Right hindlimb (tissue), 1 donor: ENCODE data around the gene FAHD2A.
"Not testable (repeated sequence)": the region's sequence is repeated elsewhere in the genome, so short reads cannot be mapped to it uniquely, and the experiment has no call there.

Source experiments
- DNase-seq: peaks from one replicate; pipeline ENCODE4 v3.0.0-alpha.2; 2018

FAHD2A gene

GRCh38 chr2:95376311-95377215, 25.9 kb upstream of the FAHD2A start:
- no peak for DNase-seq

GRCh38 chr2:95377216-95378123, 25.0 kb upstream of the FAHD2A start:
- DNase-seq, result no peak

- not testable (repeated sequence) for DNase-seq
Measured at GRCh38 chr2:95378281-95378680, 24.2 kb upstream of the FAHD2A start.

DNA sequence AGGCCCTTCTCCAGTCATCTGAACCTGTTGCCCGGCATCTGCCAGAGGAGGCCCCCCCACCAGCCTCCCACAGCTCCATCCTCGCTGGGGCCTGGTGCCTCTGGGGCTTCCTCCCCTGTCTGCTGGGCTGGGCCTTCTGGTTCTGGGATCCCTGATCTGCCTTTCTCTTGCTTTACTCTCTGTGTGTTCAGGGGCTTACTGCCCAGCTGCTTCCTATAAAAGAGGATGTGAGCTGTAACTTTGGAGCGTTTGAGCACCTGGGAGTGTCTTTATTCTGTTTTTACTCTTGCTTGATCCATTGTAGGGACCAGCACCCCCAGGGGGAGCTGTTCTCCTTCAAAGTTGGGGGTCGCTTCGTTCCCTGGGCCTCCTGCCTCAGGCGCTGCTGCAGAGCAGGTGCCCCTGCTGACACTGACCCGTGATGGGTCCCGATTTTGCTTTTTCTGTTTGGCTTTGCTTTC, 23.1 kb upstream of the FAHD2A start:
- DNase-seq, result no peak

DNA sequence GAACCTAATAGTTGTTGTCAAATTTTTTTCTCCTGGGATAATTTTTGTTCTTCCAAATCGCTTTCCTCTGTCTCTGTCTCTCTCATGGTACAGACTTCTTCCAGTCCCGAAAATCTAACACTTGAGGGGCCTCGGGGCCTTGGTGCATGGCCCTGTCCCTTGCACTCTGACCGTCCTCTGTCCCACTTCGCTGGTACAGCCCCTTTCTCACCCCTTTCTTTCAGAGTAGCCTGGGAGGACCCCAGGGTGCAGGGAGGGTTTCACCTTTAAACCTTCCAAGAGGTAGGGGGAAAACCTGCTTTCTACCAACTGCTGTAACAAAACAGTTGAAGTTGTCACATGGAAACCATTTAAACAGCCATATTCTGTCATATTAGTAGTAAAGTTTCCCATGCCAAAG, 22.2 kb upstream of the FAHD2A start:
- no peak for DNase-seq

DNA sequence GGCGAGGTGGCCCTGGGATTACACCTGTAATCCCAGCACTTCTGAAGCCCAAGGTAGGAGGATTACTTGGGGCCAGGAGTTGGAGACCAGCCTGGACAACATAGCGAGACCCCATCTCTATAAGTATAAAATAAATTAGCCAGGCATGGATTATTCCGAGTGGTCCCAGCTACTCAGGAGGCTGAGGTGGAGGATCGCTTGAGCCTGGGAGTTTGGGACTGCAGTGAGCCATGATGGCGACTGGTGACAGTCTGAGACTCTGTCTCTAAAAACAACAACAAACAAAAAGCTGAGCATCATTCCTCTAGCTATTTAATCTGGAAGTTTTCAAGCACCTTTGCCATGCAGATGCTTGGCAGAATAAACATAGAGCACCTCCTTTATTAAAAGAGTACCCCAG, 21.8 kb upstream of the FAHD2A start:
- no peak for DNase-seq

DNA sequence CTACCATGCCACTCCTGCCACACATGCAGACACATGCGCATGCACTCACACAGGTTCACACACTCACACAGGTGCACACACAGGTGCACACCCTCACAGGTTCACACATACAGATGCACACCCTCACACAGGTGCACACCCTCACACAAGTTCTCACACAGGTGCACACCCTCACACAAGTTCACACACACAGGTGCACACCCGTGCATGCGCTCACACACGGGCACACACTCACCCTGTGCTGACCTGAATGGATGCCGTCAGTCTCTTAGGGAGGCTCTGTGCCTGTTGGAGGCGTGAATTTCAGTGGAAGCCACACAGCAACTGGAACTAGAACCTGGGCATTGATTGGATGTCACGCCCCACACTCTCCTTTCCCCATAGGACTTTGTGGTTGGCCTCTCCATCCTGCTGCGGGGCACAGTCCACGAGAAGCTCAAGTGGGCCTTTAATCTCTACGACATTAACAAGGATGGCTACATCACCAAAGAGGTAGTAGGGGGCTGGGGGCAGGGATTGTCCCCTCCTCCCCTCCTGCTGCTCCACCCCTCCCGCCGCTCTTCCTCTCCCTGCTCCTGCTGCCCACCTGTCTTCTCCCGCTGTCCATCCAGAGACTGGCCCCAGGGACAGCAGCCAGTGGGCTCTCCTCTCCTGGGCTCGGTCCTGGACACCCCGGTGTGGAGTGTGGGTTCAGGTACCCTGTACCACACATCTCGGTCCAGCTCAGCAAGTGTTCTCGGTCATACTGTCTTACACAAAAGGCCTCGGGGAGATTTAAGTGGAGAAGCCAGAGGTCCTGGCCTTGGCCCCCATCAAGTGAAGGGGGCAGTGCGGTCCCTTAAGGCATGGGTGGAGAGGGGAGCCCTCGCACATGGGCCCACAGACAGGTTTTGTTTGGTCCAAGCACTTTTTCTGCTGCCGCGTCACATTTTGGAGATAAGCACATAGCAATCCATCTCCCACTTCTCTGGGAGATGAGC, 21.0 kb upstream of the FAHD2A start:
- DNase-seq, result no peak

DNA sequence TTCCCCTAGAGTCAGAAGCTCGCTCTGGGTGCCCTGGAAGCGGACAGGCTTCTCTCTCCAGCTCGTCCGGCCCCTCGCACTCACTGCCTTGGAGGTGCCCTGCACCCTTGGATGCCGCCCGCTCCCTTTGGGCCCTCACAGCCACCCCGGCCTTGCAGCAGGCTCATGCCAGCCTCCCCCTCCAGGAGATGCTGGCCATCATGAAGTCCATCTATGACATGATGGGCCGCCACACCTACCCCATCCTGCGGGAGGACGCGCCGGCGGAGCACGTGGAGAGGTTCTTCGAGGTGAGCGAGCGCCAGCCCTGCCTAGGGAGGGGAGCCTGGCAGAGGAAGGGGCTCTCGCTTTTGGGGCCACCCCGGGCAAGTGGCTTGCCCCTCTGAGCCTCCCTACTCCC, 20.3 kb upstream of the FAHD2A start:
- DNase-seq, result no peak

- no peak for DNase-seq
Measured at GRCh38 chr2:95382686-95383634, 19.5 kb upstream of the FAHD2A start.

DNA sequence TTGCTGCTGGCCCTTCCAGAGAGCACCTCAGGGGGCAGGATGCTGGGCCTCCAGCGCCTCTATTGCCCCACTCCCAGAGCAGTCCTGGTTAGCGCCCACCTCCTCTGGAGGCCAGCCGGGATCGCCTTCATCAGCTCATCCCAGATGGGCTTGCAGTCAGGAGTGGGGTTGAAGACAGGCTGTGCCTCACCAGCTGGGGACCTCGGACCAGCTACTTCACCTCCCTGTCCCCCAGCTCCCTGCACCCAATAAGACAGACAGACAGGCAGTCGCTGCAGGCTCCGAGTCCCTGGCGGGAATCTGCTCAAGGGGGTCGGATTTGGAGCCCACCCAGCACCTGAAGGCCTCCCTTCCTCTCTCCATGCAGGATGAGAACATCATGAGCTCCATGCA, 18.9 kb upstream of the FAHD2A start:
- no peak for DNase-seq

DNA sequence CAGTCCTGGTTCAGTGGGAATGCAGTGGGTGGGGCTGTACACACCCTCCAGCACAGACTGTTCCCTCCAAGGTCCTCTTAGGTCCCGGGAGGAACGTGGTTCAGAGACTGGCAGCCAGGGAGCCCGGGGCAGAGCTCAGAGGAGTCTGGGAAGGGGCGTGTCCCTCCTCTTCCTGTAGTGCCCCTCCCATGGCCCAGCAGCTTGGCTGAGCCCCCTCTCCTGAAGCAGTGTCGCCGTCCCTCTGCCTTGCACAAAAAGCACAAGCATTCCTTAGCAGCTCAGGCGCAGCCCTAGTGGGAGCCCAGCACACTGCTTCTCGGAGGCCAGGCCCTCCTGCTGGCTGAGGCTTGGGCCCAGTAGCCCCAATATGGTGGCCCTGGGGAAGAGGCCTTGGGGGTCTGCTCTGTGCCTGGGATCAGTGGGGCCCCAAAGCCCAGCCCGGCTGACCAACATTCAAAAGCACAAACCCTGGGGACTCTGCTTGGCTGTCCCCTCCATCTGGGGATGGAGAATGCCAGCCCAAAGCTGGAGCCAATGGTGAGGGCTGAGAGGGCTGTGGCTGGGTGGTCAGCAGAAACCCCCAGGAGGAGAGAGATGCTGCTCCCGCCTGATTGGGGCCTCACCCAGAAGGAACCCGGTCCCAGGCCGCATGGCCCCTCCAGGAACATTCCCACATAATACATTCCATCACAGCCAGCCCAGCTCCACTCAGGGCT, 17.5 kb upstream of the FAHD2A start:
- DNase-seq, result no peak

DNA sequence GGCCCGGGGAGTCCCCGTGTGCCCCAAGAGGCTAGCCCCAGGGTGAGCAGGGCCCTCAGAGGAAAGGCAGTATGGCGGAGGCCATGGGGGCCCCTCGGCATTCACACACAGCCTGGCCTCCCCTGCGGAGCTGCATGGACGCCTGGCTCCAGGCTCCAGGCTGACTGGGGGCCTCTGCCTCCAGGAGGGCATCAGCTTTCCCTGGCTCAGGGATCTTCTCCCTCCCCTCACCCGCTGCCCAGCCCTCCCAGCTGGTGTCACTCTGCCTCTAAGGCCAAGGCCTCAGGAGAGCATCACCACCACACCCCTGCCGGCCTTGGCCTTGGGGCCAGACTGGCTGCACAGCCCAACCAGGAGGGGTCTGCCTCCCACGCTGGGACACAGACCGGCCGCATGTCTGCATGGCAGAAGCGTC, 16.9 kb upstream of the FAHD2A start:
- DNase-seq, result no peak

DNA sequence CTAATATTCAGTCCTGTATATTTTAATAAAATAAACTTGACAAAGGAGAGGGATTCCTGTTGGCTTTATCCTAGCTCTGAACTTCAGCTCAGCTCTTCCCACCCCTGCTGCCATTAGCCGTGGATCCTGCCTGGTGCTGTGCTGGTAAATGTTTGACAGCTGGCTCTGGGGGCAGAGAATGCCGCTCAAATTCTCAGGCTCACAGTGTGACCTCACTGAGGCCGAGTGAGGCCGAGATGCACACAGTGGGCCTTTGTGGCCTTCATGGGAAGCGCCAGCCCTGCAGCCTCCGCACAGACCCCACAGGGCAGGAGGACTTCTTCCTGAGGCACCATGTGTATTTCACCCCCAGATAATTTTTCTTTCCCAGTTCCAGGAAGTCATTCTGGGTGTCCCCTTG, 16.5 kb upstream of the FAHD2A start:
- no peak for DNase-seq

DNA sequence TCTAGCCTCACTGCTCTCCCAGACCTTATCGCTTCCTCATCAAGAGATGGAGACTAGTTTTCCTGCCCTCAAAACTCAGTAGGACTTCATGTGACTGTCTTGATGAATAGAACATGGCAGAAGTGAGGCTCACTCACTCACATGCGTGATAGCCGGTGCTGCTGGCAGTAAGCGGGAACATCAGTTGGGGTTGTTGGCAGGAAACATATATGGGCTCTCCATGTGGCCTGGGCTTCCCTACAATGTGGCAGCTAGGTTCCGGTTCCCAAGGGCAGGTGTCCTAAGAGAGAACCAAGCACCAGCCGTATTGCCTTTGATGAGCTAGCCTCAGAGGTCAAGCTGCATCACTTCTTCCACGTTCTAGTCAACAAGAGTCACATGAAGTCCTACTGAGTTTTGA, 15.2 kb upstream of the FAHD2A start:
- DNase-seq, result no peak

DNA sequence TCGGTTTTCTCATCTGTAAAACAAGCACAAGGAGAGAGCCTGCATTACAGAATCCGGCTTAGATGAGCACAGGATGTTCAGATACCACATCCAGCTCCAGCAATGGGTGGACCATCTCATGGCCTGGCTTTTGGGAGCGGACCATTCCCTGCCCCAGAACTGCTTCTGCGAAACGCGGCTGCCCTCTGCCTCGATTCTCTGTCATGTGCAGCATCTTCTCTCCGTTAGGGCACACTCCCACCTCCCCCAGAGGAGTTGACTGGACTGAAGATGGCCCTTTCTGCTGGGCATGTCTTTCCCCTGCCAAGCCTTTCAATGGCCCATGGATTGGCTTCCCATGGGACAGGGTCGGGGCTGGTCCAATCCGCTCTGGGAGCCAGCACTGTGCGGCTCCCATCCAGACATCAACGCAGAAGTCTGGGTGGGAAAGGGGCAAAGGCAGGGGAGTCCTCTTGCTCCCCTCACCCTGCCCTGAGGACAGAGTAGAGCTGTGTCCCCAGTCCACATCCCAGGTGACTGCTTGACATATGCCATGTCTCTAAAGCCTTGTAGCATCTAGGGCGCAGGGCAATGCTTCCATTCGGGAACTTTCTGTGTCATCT, 14.3 kb upstream of the FAHD2A start:
- no peak for DNase-seq

DNA sequence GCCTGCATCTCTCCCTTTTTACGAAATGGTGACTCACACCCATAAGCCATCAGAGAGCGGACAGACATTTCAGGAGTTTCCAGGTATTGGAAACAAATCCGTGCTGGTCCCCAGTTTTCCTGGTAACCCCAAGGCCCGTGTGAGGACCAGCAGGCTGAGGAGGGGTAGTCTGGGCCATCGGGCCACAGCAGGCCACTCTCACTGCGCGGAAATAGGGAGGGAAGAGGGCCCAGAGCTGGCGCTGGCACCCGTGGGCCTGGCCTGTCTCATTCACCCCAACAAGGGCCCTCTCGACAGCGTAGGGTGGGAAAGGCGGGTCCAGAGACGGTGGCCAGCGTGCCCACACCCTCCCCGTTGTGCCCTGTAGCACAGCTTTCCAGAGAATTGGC, 13.7 kb upstream of the FAHD2A start:
- no peak for DNase-seq

GRCh38 chr2:95389245-95390119, 13.0 kb upstream of the FAHD2A start:
- DNase-seq, result peak; percentile 63

- no peak for DNase-seq
Measured at GRCh38 chr2:95390272-95390880, 12.1 kb upstream of the FAHD2A start.

DNA sequence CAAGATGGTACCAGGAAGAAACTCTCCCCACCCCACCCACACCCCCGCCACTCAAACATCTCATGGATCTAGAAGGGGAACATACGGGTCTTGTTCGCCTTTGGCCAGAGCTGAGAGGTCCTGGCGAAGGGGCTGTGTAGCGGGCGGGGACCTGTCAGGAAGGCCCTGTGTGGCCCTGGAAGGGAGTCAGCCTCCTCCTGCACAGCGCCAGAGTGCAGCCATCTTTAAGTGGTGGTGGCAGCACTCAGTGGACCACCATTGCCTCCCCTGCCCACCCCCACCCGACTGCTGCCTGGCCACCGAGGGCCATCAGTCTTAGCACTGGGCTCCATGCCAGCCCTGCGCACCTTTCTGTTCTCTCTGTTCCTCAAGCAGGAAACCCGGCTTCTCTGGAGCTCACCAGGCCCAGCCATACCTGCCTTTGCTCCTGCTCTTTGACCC, 11.6 kb upstream of the FAHD2A start:
- DNase-seq, result no peak
